Endothelial cell of umbilical vein (primary cell): ENCODE data around the gene GLTP. TPM values are rescaled to one million over a fixed set of nuclear protein-coding genes. Genes with fewer than 3 reads are reported as not detected.

Experiments
- BruUV-seq: library from RNA; stranded (reverse); fragments of 400-500 nt; replicated peaks from 2 replicates; lab custom pipeline; 2021; lab: Mats Ljungman, UMichigan
- CTCF ChIA-PET: fragments of 300-600, 350-600 bp; sonication (Branson Sonifier 250); formaldehyde crosslinking; loops from one replicate; lab custom pipeline; 2021; ENCODE audit warnings: antibody characterized with exemption, inconsistent platforms; lab: Charles Lee
- POLR2A ChIA-PET: fragments of 300-600, 350-600 bp; sonication (Branson Sonifier 250); formaldehyde crosslinking; loops from one replicate; lab custom pipeline; 2021; ENCODE audit warnings: antibody characterized with exemption, inconsistent platforms; lab: Charles Lee
- DNase-seq: peaks from one replicate; pipeline ENCODE4 v3.0.0-alpha.2; 2011; ENCODE audit warnings: low read depth, low spot score
- FAIRE-seq: peaks from 2 replicates; lab custom pipeline; 2011; peaks lifted over from hg19 to GRCh38; lab: Jason Lieb, UNC
- H2AFZ ChIP-seq: 2 replicates; pipeline ENCODE4 v1.6.0; 2012; ENCODE audit warnings: low read depth, low read length, control low read depth, inconsistent platforms
- H3K27ac ChIP-seq: 2 replicates; pipeline ENCODE4 v1.5.1; 2011; ENCODE audit warnings: low read depth, mild to moderate bottlenecking, control low read depth, low read length, moderate library complexity; ENCODE audit not compliant: insufficient read depth
- H3K27me3 ChIP-seq, 2 experiments: 2 replicates each; pipeline versions ENCODE4 v1.6.0 to v1.6.1; 2011; ENCODE audit warnings: low read length in 2 of 2, mixed read lengths in 1 of 2; ENCODE audit not compliant: control insufficient read depth in 2 of 2, insufficient read depth in 2 of 2
- H3K36me3 ChIP-seq, 2 experiments: 2 replicates in 1 of 2; 3 replicates in 1 of 2; pipeline ENCODE4 v1.5.1; 2011; ENCODE audit warnings: low read length in 2 of 2, mild to moderate bottlenecking in 1 of 2, moderate library complexity in 1 of 2; ENCODE audit not compliant: control insufficient read depth in 2 of 2, insufficient read depth in 2 of 2; ENCODE audit errors: extremely low read depth in 1 of 2
- H3K4me1 ChIP-seq: 3 replicates; pipeline ENCODE4 v1.5.1; 2011; ENCODE audit warnings: mild to moderate bottlenecking, low read length; ENCODE audit not compliant: control insufficient read depth, insufficient read depth; ENCODE audit errors: extremely low read depth
- H3K4me2 ChIP-seq: 2 replicates; pipeline ENCODE4 v1.6.1; 2011; ENCODE audit warnings: low read length, control low read depth, mixed read lengths; ENCODE audit not compliant: insufficient read depth
- H3K4me3 ChIP-seq, 3 experiments: fragments of 200-600 bp in 1 of 3; sonication (generic), shearing (Covaris generic) in 1 of 3; replicated peaks in 1 of 3; 2 replicates each; pipeline ENCODE4 v1.5.1; 2011 to 2016; ENCODE audit warnings: control low read depth in 3 of 3, low read length in 3 of 3, mild to moderate bottlenecking in 2 of 3, inconsistent platforms in 1 of 3, low read depth in 1 of 3, moderate library complexity in 1 of 3; ENCODE audit not compliant: insufficient read depth in 1 of 3
- H3K79me2 ChIP-seq: 2 replicates; pipeline ENCODE4 v1.6.0; 2012; ENCODE audit warnings: low read length, inconsistent platforms; ENCODE audit not compliant: control insufficient read depth, insufficient read depth
- H3K9ac ChIP-seq: replicated peaks from 2 replicates; pipeline ENCODE3; 2011; ENCODE audit warnings: low read length, control low read depth; ENCODE audit not compliant: insufficient read depth; ENCODE audit errors: extremely low read depth
- H3K9me1 ChIP-seq: replicated peaks from 3 replicates; pipeline ENCODE4 v1.6.0; 2011; ENCODE audit warnings: mild to moderate bottlenecking, low read length; ENCODE audit not compliant: control insufficient read depth, insufficient read depth; ENCODE audit errors: extremely low read depth
- H3K9me3 ChIP-seq: replicated peaks from 2 replicates; pipeline ENCODE4 v1.5.1; 2012; ENCODE audit warnings: low read length, inconsistent platforms; ENCODE audit not compliant: control insufficient read depth, insufficient read depth
- H4K20me1 ChIP-seq: replicated peaks from 2 replicates; pipeline ENCODE3; 2011; ENCODE audit warnings: mild to moderate bottlenecking, low read length; ENCODE audit not compliant: control insufficient read depth, insufficient read depth; ENCODE audit errors: extremely low read depth
- EZH2 ChIP-seq: IDR thresholded peaks from 2 replicates; pipeline ENCODE4 v1.6.1; 2012; ENCODE audit warnings: borderline replicate concordance, low read depth, mild to moderate bottlenecking, moderate library complexity, low read length, inconsistent platforms; ENCODE audit not compliant: severe bottlenecking
- FOS ChIP-seq: IDR thresholded peaks from 2 replicates; pipeline ENCODE4 v1.6.1; 2011; ENCODE audit warnings: mild to moderate bottlenecking, low read length, moderate library complexity, borderline replicate concordance; ENCODE audit not compliant: insufficient read depth
- GATA2 ChIP-seq: IDR thresholded peaks from 2 replicates; pipeline ENCODE4 v1.7.0; 2011; ENCODE audit warnings: low read depth, mild to moderate bottlenecking, moderate library complexity, mixed read lengths, low read length; ENCODE audit not compliant: insufficient read length, insufficient read depth
- JUN ChIP-seq: IDR thresholded peaks from 2 replicates; pipeline ENCODE4 v1.6.1; 2011; ENCODE audit warnings: borderline replicate concordance, low read depth; ENCODE audit not compliant: insufficient read length, insufficient read depth
- POLR2AphosphoS5 ChIP-seq: IDR thresholded peaks from 2 replicates; pipeline ENCODE4 v1.6.1; 2012; ENCODE audit warnings: low read depth, mild to moderate bottlenecking, control low read depth, low read length, moderate library complexity; ENCODE audit not compliant: insufficient read depth
- dilution Hi-C: fragments of 300-500 bp; cut with MboI; formaldehyde crosslinking; loops from one replicate; pipeline ENCODE4 v1.15.0; 2019; ENCODE audit warnings: low sequenced_read_pairs; ENCODE audit not compliant: extremely low pct_ligation_motif_present
- intact Hi-C: fragments of 100-400 bp; cut with micrococcal nuclease; formaldehyde crosslinking; loops from one replicate; pipeline ENCODE4 v1.10.0; 2022
- polyA plus RNA-seq, 4 experiments: library from polyadenylated mRNA; depleted of rRNA in 3 of 4; stranded (reverse) in 3 of 4; unstranded in 1 of 4; fragments of >200 nt; gene quantifications; 2 replicates each; pipeline versions ENCODE4 v1.2.1 to v1.2.3, GENCODE V29; 2011 to 2012; ENCODE audit warnings: missing spikeins in 1 of 4
- total RNA-seq: library from RNA; stranded (reverse); gene quantifications from 2 replicates; pipeline ENCODE4 v1.2.3, GENCODE V29; 2021
- TF ChIP-seq, protein P1 (sequence below), 2 donors: IDR thresholded peaks; 1 replicate in 1 of 2; 2 replicates in 1 of 2; pipeline ENCODE4 v1.5.1; 2011; ENCODE audit warnings: low read length in 2 of 2, mild to moderate bottlenecking in 2 of 2, moderate library complexity in 2 of 2, control low read depth in 1 of 2, inconsistent platforms in 1 of 2, low read depth in 1 of 2; ENCODE audit not compliant: insufficient read depth in 1 of 2; ENCODE audit errors: extremely low read depth in 1 of 2
- TF ChIP-seq, protein P2 (sequence below): IDR thresholded peaks from 2 replicates; pipeline ENCODE4 v1.6.1; 2011; ENCODE audit not compliant: insufficient read depth, insufficient read length

The GLTP gene
- total and polyA plus RNA-seq, 2 donors (not counting 3 experiments of a cell fraction or from before 2014, with no cell fraction given): 21.5 to 46.6 TPM

- H3K4me1 ChIP-seq: no peaks in the 10 kb centered on the region
- peaks cover 0 to 2% of the 10 kb centered on the region in 2 experiments for H3K36me3 ChIP-seq
- H3K79me2 ChIP-seq: no peaks in the 10 kb centered on the region
- DNase-seq (peak; percentile 53), FAIRE-seq (peak; percentile 90)
- no peak overlapping the region for H3K4me2 ChIP-seq
- H3K9me1 ChIP-seq: no peaks in the 10 kb centered on the region
- ChIA-PET CTCF (interaction anchor here (0.6 to 6.1 kb wide), 14 partner anchors 10 to 218 kb away, joined by 3 to 159 read pairs (median 5); partner anchors contain the start of gene TRPV4), POLR2A (no interaction called here)
- no peaks in the 10 kb centered on the region for H4K20me1 ChIP-seq
- BruUV-seq: no TSS peak
- H3K9me3 ChIP-seq: no peaks in the 10 kb centered on the region
- no peaks in the 10 kb centered on the region for H3K27me3 ChIP-seq
- no peak overlapping the region for H2AFZ ChIP-seq
- dilution Hi-C loops: no loop called here
- no peak for TF ChIP-seq JUN
- TF ChIP-seq, protein P1, sequence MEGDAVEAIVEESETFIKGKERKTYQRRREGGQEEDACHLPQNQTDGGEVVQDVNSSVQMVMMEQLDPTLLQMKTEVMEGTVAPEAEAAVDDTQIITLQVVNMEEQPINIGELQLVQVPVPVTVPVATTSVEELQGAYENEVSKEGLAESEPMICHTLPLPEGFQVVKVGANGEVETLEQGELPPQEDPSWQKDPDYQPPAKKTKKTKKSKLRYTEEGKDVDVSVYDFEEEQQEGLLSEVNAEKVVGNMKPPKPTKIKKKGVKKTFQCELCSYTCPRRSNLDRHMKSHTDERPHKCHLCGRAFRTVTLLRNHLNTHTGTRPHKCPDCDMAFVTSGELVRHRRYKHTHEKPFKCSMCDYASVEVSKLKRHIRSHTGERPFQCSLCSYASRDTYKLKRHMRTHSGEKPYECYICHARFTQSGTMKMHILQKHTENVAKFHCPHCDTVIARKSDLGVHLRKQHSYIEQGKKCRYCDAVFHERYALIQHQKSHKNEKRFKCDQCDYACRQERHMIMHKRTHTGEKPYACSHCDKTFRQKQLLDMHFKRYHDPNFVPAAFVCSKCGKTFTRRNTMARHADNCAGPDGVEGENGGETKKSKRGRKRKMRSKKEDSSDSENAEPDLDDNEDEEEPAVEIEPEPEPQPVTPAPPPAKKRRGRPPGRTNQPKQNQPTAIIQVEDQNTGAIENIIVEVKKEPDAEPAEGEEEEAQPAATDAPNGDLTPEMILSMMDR (IDR thresholded peaks at IDR 0.05; ENCODE audit: extremely low read depth in 1 of 2, insufficient read depth in 1 of 2, low read depth in 1 of 2, low read length in 2 of 2): peak; percentile 90 to 96
- TF ChIP-seq, protein P2, sequence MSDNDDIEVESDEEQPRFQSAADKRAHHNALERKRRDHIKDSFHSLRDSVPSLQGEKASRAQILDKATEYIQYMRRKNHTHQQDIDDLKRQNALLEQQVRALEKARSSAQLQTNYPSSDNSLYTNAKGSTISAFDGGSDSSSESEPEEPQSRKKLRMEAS: no peak
- TF ChIP-seq FOS: no peak
- TF ChIP-seq POLR2AphosphoS5: no peak
- TF ChIP-seq EZH2: no peak
- TF ChIP-seq GATA2: no peak
- intact Hi-C loops: loop anchor here (1.0 kb wide), 2 partner anchors 40 to 75 kb away; partner anchors contain the start of gene GLTP
- H3K27ac ChIP-seq: no peak overlapping the region
- no peak overlapping the region for H3K4me3 ChIP-seq
- no peak overlapping the region for H3K9ac ChIP-seq
Measured at GRCh38 chr12:109804820-109805761, 75.2 kb downstream of the GLTP start.
